Fibroblast of skin of back (primary cell): ENCODE measurements around the gene DLEC1.
A peak's percentile ranks its signal among the peaks of the same experiment; 100 is the strongest.
"Not testable (repeated sequence)": the region's sequence is repeated elsewhere in the genome, so short reads cannot be mapped to it uniquely, and the experiment has no call there.

Experiments
- DNase-seq: peaks from one replicate; pipeline ENCODE4 v3.0.0-alpha.2; 2013

Gene DLEC1

GRCh38 chr3:38125305-38126120 is 86.5 kb downstream of the DLEC1 start:
- no peak for DNase-seq

- no peak for DNase-seq
Measured at GRCh38 chr3:38126121-38126892, 87.3 kb downstream of the DLEC1 start.

GRCh38 chr3:38127611-38128302 is 88.7 kb downstream of the DLEC1 start:
- no peak for DNase-seq

- no peak for DNase-seq
Measured at GRCh38 chr3:38128303-38128655, 89.3 kb downstream of the DLEC1 start.

- no peak for DNase-seq
Measured at GRCh38 chr3:38129058-38129457, 90.0 kb downstream of the DLEC1 start.

- no peak for DNase-seq
Measured at GRCh38 chr3:38130631-38131065, 91.6 kb downstream of the DLEC1 start.

- DNase-seq = peak; percentile 37
Measured at GRCh38 chr3:38131621-38132369, 92.8 kb downstream of the DLEC1 start.

GRCh38 chr3:38133209-38133556 is 94.2 kb downstream of the DLEC1 start:
- DNase-seq = no peak

GRCh38 chr3:38133557-38134405 is 94.8 kb downstream of the DLEC1 start:
- no peak for DNase-seq

- not testable (repeated sequence) for DNase-seq
Measured at GRCh38 chr3:38134517-38135143, 95.6 kb downstream of the DLEC1 start.

- peak; percentile 7 for DNase-seq
Measured at GRCh38 chr3:38135621-38136277, 96.7 kb downstream of the DLEC1 start.

GRCh38 chr3:38136393-38136776 is 97.4 kb downstream of the DLEC1 start:
- DNase-seq = peak; percentile 18

- DNase-seq = peak; percentile 99
Measured at GRCh38 chr3:38136777-38137614, 98.0 kb downstream of the DLEC1 start, which contains the start of gene ACAA1. Gene ACAA1, minus strand, starts transcription at chr3:38137127. Its CDS starts 92 bp downstream, at chr3:38137035.

GRCh38 chr3:38137615-38138348 is 98.8 kb downstream of the DLEC1 start:
- peak; percentile 86 for DNase-seq

GRCh38 chr3:38138349-38139190 is 99.6 kb downstream of the DLEC1 start, which contains the start of gene MYD88:
Gene MYD88, plus strand, starts transcription at chr3:38138661. Its CDS starts 40 bp downstream, at chr3:38138701.
- peak; percentile 66 for DNase-seq

- DNase-seq = no peak
Measured at GRCh38 chr3:38139191-38139590, 100.2 kb downstream of the DLEC1 start.

GRCh38 chr3:38139652-38140051 is 100.6 kb downstream of the DLEC1 start:
- DNase-seq = no peak
